ENCODE measurements around the gene GAS2L1.

GAS2L1 gene

DNA sequence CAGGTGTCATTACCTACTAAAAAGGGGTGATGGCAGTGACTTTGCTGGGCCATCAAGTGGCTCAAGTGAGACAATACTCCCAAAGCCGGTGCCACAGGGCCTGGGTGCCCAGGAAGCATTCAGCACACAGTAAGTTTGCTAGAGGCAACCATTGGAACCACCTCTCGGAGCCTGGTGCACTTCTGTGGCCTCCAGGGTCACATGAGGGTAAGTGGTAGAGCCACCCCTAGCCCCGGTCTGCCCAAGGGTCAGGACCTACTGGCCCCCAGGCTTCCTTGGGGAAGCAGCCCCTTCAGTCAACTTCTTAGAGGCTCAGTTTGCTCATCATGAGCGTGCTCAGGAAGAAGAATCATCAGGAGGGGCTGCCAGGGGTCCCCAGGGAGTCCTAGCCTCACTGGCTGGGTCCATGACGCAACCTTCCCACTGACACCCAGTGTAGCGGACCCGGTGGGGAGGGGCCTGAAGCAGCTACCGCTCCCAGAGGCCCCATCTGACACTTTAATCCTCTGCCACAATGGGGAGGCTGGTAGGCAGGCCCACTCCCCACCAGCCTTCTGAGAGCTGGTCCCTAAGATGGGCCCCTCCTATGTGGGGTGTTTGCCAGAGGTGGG lies 26.5 kb downstream of the GAS2L1 start:
- DNase-seq (ENCODE audit: low read depth), result no peak
- no peak overlapping the region for H3K4me3 ChIP-seq (ENCODE audit: low read depth, low read length)
- TF ChIP-seq, protein P1, sequence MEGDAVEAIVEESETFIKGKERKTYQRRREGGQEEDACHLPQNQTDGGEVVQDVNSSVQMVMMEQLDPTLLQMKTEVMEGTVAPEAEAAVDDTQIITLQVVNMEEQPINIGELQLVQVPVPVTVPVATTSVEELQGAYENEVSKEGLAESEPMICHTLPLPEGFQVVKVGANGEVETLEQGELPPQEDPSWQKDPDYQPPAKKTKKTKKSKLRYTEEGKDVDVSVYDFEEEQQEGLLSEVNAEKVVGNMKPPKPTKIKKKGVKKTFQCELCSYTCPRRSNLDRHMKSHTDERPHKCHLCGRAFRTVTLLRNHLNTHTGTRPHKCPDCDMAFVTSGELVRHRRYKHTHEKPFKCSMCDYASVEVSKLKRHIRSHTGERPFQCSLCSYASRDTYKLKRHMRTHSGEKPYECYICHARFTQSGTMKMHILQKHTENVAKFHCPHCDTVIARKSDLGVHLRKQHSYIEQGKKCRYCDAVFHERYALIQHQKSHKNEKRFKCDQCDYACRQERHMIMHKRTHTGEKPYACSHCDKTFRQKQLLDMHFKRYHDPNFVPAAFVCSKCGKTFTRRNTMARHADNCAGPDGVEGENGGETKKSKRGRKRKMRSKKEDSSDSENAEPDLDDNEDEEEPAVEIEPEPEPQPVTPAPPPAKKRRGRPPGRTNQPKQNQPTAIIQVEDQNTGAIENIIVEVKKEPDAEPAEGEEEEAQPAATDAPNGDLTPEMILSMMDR (conservative IDR thresholded peaks at IDR 0.05; ENCODE audit: low read depth, low read length), result no peak

DNA sequence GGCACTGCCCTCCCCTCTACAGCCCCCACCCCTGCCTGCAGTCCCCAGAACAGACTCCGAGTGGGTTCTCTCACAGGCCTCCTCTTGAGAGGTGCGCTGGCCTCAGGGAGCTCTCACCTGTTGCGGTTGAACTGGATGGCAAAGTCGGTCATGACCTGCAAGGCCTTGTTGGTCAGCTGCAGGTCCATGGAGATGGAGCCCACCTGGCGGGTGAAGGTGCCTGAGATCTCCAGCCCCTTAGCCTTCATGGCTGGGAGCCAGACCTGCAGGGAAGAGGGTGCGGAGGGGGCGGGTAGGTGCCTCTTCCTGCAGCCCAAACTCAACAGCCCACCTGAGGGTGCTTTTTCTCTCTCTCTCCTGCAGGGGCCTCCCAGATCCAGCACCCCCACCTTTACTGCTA lies 27.7 kb downstream of the GAS2L1 start:
- TF ChIP-seq, protein P1 (conservative IDR thresholded peaks at IDR 0.05; ENCODE audit: low read depth, low read length), result no peak
- DNase-seq (ENCODE audit: low read depth), result no peak

DNA sequence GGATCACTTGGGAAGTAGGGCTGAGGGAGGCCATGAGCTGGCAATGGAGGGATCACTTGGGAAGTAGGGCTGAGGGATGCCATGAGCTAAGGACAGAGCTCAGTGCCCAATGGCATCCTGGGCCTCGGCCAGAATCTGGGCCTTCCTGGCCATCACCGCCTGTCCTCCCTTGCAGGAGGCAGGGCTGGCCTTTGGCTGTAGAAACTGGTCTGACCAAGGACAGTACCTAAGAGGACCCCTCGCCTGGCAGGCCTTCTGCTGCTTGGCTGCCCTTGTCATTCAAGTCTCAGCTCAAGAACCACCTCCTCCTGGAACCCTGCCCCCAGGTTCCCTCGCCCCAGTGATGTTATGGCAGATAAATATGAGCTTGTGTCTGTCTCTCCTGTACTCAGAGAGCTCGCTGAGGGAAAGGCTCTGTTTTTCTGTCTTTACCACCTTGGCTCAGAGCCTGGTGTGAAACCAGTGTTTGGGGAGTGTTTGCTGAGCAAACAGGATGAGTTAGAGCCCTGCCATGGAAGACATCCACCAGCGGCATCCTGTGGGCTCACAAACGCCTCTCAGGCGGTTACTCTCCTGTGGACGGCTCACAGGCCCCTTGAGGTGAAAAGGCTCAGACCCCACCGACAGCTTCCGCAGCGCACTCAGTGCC lies 28.4 kb downstream of the GAS2L1 start:
- no peak overlapping the region for H3K4me3 ChIP-seq (ENCODE audit: low read depth, low read length)
- DNase-seq (ENCODE audit: low read depth), result no peak
- TF ChIP-seq, protein P1 (conservative IDR thresholded peaks at IDR 0.05; ENCODE audit: low read depth, low read length), result no peak

More for the DNA sequence above, 27.7 kb downstream of the GAS2L1 start:
- H3K4me3 ChIP-seq (ENCODE audit: low read depth, low read length), result no peak overlapping the region

DNA sequence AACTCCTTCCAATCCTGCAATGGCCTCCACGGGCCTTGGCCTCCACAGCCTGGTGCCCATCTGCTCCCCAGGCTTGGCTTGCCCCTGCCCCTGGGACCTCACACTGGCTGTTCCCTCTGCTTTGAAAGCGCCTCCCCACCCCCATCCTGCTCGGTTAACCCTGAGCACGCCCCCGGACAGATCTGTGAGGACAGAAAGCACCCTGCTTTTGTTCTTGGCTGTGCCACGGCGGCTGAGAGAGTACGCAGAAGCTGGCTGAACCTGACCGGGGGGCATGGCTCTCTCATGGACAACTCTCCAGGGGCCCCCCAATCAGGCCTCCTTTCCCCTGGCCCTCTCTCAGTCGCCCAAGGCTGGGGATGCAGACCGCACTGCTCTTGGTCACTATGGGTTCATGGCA lies 29.2 kb downstream of the GAS2L1 start:
- TF ChIP-seq, protein P1 (conservative IDR thresholded peaks at IDR 0.05; ENCODE audit: low read depth, low read length), result no peak
- no peak for DNase-seq (ENCODE audit: low read depth)
- H3K4me3 ChIP-seq (ENCODE audit: low read depth, low read length), result no peak overlapping the region

DNA sequence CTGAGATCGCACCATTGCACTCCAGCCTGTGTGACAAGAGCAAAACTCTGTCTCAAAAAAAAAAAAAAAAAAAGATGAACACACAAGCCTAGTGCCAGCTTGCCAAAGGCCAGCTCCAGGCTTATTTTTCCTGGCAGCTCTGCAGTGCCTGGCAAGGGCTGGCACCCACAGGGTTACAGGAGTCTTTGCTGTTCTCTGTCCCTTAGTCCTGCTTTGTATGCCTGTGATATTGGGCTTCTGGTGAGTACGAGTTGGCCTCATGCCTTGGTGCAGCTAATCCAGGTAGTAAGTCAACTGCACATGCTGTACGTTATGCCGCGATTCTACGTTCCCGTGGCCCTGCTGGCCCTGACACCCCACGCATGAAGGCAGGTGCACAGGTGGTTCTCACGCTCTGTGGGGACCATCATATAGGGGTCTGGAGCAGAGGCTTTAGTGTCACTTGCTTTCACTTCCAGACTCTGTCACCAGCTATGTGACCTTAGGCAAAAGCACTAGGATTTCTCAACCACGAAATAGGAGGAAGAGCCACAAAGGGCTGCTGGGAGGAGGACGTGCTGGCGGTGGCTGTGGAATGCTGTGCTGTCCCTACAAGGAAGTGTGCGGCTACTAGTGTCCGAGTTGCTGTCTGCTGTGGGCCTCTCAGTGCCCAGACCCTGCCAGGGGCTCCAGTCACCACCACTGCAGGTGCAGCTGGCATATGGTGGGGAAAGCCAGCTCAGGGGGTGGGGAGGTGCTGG lies 30.5 kb downstream of the GAS2L1 start:
- TF ChIP-seq, protein P1 (conservative IDR thresholded peaks at IDR 0.05; ENCODE audit: low read depth, low read length), result no peak
- H3K4me3 ChIP-seq (ENCODE audit: low read depth, low read length), result no peak overlapping the region
- no peak for DNase-seq (ENCODE audit: low read depth)

DNA sequence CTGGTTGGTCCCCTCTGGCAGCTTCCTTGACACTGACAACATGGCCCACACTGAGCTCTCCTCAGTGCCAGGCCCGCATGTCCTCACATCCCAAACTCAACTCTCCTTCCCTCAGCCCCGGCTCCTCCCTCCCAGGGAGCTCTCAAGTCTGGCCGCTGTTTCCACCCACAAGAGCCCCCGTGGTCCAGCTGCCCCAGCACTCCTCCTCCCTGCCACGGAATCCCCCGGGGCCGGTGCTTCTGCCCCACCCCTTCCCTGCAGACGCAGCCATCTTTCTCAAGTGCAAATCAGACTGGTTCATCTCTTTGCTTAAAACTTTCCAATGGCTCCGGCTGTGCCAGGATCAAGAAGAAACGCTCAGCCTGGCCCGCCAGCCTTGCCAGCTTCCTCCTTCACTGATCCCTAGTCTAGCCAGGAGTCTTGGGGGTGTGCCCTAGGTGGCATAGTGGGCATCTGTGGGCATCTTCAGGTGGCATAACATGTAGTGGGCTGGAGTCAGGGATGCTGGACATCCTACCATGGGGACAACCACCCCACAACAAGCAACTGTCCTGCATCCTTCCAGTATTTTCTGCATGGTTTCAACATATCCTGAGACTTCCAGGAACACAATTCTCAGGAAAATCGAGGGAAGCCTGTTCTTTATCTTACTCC lies 31.3 kb downstream of the GAS2L1 start:
- DNase-seq (ENCODE audit: low read depth), result no peak
- TF ChIP-seq, protein P1 (conservative IDR thresholded peaks at IDR 0.05; ENCODE audit: low read depth, low read length), result no peak

More for the DNA sequence above, 31.3 kb downstream of the GAS2L1 start:
- H3K4me3 ChIP-seq (ENCODE audit: low read depth, low read length), result no peak overlapping the region

All from choroid plexus epithelial cell (primary cell).